SKM-1 (cell line): ENCODE results near the gene COL23A1.

ENCODE experiments used
- DNase-seq: peaks from one replicate; lab custom pipeline; 2025; ENCODE audit not compliant: unreplicated experiment; lab: John Stamatoyannopoulos, UW

The COL23A1 gene

GRCh38 chr5:178439493-178440180 lies 150.6 kb downstream of the COL23A1 start:
- no peak for DNase-seq

- no peak for DNase-seq
These were observed 151.4 kb downstream of the COL23A1 start for GRCh38 chr5:178438796-178439195.

DNA sequence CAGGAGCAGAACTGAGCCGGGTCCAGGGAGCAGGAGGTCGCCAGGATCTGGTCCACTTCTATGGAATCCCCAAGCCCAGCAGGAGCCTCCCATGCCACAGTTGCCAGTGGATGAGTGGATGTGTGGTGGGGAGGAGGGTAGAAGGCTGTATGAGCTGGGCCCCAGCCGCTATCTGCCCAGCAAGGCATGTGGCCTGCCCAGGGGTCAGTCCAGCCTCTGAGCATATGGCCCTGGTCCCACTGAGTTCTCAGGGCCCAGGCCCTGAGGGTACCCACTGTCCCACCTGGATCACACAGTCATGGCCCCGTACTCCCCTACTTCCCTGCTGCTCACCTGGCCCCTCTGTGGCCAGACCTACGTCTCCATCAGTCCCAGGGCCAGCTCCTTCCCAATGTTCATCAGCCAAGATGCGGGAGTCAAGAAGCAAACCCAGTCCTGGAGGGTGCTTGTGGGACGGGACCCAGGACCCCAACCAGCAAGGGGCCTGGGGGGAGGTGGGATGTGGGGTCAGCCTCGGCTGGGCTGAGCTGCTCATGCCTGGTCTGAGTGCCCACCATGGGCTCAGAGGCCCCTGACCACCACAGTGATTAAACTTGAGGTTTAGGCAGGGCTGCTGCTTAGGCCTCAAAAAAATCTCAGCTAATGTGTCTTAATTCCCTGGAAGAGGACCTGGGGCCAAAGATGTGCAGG lies 152.7 kb downstream of the COL23A1 start:
- no peak for DNase-seq

DNA sequence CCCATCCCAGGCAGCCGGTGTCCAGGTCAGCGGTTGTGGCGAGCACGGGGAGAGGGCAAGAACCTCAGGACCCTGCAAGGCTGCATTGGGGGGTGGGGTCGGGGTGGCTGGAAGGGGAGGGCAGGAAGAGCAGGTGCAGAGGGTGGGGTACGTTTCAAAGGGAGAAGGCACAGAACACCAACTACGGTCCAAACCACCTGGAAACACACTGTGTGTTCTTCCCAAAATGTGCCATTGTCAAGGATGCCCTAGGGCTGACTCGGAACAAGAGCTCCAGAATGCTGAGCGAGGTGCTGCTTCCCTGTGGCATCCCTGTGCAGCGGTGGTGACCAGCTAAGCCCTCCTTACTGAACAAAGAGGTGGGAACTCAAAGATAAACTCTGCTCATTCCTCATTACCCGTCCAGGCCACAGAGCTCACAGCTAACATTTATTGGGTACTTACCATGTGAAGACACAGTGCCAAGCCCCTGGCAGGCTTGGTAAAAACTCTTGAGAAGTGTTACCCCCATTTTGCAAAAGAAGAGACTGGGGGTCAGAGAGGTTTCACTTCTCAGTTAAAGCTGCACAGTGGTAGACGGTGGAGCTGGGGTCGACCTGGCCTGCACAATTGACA lies 153.8 kb downstream of the COL23A1 start:
- no peak for DNase-seq

- no peak for DNase-seq
These were observed 154.6 kb downstream of the COL23A1 start for GRCh38 chr5:178435321-178436238.

GRCh38 chr5:178434851-178435250 lies 155.3 kb downstream of the COL23A1 start:
- DNase-seq, result no peak

- DNase-seq, result no peak
These were observed 156.0 kb downstream of the COL23A1 start for GRCh38 chr5:178434016-178434761.

- no peak for DNase-seq
These were observed 156.9 kb downstream of the COL23A1 start for GRCh38 chr5:178433273-178433775.

- no peak for DNase-seq
These were observed 157.5 kb downstream of the COL23A1 start for GRCh38 chr5:178432421-178433272.

DNA sequence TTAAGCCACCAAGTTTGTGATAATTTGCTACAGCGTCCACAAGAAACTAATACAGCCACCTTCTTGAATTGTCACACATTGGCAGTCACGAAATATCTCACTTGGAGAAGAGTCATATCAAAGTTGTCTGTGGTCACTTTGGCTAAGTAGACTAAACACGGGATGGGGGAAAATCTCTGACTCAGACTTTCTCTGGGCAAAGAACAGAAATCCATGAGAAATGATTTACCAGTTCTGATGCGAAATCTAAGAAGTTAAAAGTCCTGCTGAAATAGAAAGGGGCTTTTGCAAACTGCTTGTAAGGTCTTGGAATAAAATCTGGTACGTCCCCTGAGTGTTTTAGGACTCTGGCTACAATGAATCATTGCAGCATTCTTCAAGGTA lies 158.4 kb downstream of the COL23A1 start:
- no peak for DNase-seq

GRCh38 chr5:178431063-178431781 lies 159.0 kb downstream of the COL23A1 start:
- DNase-seq, result no peak

GRCh38 chr5:178430186-178431062 lies 159.8 kb downstream of the COL23A1 start:
- DNase-seq, result no peak

DNA sequence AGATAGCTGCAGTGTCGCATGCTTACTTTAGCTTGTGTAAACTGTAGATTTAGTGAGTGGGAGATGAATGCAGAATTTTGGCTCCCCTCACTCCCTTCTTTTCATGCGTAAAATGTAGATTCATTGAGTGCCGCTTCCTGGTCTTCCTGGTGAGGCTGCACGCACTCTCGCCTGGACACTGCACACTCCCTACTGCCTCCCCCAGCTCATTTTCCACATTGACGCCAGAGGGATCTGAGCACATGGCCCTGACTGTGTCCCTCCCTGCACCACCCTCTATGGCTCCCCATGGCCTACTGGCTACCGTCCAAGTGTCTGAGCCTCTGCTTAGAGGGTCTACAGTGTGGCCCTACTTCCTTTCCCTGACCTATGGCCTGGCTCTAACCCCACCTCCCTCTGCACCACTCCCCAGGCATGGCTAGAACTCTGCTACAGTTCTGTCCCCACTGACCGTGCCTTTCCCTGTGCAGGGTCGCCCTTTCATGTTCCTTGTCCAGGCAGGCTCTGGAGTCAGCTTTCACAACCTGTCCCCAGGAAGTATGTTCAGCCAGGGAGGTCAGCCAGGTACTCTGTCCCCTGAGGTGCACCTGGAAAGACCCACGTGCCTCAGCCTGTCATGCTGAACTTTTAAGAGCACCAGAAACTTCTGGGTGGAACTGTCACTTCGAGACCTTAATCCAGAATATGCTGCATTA lies 160.6 kb downstream of the COL23A1 start:
- no peak for DNase-seq

GRCh38 chr5:178429156-178429468 lies 161.1 kb downstream of the COL23A1 start:
- no peak for DNase-seq

GRCh38 chr5:178428341-178429155 lies 161.6 kb downstream of the COL23A1 start:
- no peak for DNase-seq

DNA sequence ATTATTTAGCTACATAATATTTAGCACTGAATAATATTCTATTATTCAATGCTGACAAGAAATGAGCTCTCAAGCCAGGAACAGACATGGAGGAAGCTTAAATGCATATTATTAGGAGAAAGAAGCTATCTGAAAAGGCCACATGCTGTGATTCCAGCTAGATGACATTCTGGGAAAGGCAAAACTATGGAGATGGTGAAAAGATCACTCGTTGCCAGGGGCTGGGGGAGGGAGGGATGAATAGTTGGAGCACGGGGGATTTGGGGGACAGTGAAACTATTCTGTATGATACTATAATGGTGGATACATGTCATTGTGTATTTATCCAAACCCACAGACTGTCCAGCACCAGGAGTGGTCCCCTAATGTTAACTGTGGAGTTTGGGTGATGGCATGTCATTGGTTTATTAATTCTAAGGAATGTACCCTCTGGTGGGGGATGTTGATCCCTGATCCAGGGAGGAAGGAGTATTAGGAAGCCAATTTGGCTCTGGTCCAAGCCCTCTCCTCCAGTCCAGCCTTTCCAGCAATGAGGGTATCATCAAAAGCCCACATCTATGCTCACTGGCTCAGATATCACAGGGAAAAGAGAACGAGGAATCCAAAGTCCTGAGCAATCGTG lies 162.5 kb downstream of the COL23A1 start:
- DNase-seq, result no peak
